Smooth muscle cell (in vitro differentiated cells): ENCODE measurements around the gene RNF227. TPM values are rescaled to one million over a fixed set of nuclear protein-coding genes. Genes with fewer than 3 reads are reported as not detected.

Source experiments
- DNase-seq: peaks from one replicate; lab custom pipeline; 2025; ENCODE audit not compliant: unreplicated experiment; lab: John Stamatoyannopoulos, UW
- H2AFZ ChIP-seq: fragments of 200-600 bp; sonication (generic); 2 replicates; pipeline ENCODE4 v1.6.0; 2016; ENCODE audit warnings: antibody characterized with exemption, low read depth, mild to moderate bottlenecking
- H3F3A ChIP-seq: fragments of 200-600 bp; sonication (generic); 2 replicates; pipeline ENCODE4 v1.6.0; 2017; ENCODE audit warnings: antibody characterized with exemption, low read depth
- H3K27ac ChIP-seq: fragments of 200-600 bp; sonication (generic); 2 replicates; pipeline ENCODE4 v1.5.1; 2016; ENCODE audit warnings: low read depth, mild to moderate bottlenecking
- H3K27me3 ChIP-seq: fragments of 200-600 bp; sonication (generic); 2 replicates; pipeline ENCODE4 v1.6.1; 2016; ENCODE audit warnings: low read depth, mild to moderate bottlenecking
- H3K36me3 ChIP-seq: fragments of 200-600 bp; sonication (generic); 2 replicates; pipeline ENCODE4 v1.5.1; 2016; ENCODE audit warnings: low read depth
- H3K4me1 ChIP-seq: fragments of 200-600 bp; sonication (generic); 2 replicates; pipeline ENCODE4 v1.5.1; 2016; ENCODE audit warnings: low read depth
- H3K4me2 ChIP-seq: fragments of 200-600 bp; sonication (generic); 2 replicates; pipeline ENCODE4 v1.6.0; 2016; ENCODE audit warnings: mild to moderate bottlenecking
- H3K4me3 ChIP-seq: fragments of 200-600 bp; sonication (generic); 2 replicates; pipeline ENCODE4 v1.5.1; 2016; ENCODE audit warnings: mild to moderate bottlenecking
- H3K79me2 ChIP-seq: fragments of 200-600 bp; sonication (generic); 2 replicates; pipeline ENCODE4 v1.6.0; 2016; ENCODE audit warnings: low read depth, mild to moderate bottlenecking
- H3K9ac ChIP-seq: fragments of 200-600 bp; sonication (generic); 2 replicates; pipeline ENCODE4 v1.6.0; 2016; ENCODE audit warnings: low read depth
- H3K9me3 ChIP-seq: fragments of 200-600 bp; sonication (generic); replicated peaks from 2 replicates; pipeline ENCODE4 v1.5.1; 2016; ENCODE audit warnings: low read depth
- H4K20me1 ChIP-seq: fragments of 200-600 bp; sonication (generic); 2 replicates; pipeline ENCODE4 v1.6.0; 2016; ENCODE audit warnings: low read depth
- CTCF ChIP-seq: fragments of 200-600 bp; sonication (generic); IDR thresholded peaks from 2 replicates; pipeline ENCODE4 v1.5.1; 2017; ENCODE audit warnings: borderline replicate concordance, mild to moderate bottlenecking, antibody characterized with exemption; ENCODE audit not compliant: insufficient read depth, poor library complexity, severe bottlenecking
- WGBS: methylation state at CpG from one replicate; pipeline ENCODE4 v1.1.7; 2016; ENCODE audit warnings: low lambda C conversion rate; 5-methylcytosine and 5-hydroxymethylcytosine counted together
- polyA plus RNA-seq: library from polyadenylated mRNA; unstranded; fragments of >200 nt; fragmentation: Nextera tagmentation; extraction: Ambion mirVana; gene quantifications from 2 replicates; pipeline ENCODE4 v1.2.1, GENCODE V29; 2016
- total RNA-seq: library from RNA; depleted of rRNA; stranded (reverse); fragments of >200 nt; gene quantifications from 2 replicates; pipeline ENCODE4 v1.2.3, GENCODE V29; 2014

RNF227 gene
- total and polyA plus RNA-seq, 2 experiments from 2014 or later: 3.4 to 3.5 TPM

- Histone ChIP-seq H4K20me1 (no peaks in the 10 kb centered on the region), H3K27ac (no peak overlapping the region), H2AFZ (no peak overlapping the region), H3K4me3 (no peak overlapping the region), H3K9me3 (no peaks in the 10 kb centered on the region), H3K27me3 (no peaks in the 10 kb centered on the region), H3K4me1 (no peaks in the 10 kb centered on the region), H3K9ac (no peak overlapping the region), H3F3A (peaks cover 4% of the 10 kb centered on the region), H3K4me2 (no peak overlapping the region), H3K79me2 (no peaks in the 10 kb centered on the region), H3K36me3 (peaks cover 3% of the 10 kb centered on the region)
- DNase-seq: no peak
- 98% methylated on average over 13 of the region's 13 CpGs for WGBS
- TF ChIP-seq CTCF: no peak
Observed at GRCh38 chr17:7910711-7911110, 5.4 kb downstream of the RNF227 start.

- Histone ChIP-seq H3K4me3 (no peak overlapping the region), H3K27ac (no peak overlapping the region), H3K27me3 (no peaks in the 10 kb centered on the region), H3F3A (peaks cover 4% of the 10 kb centered on the region), H2AFZ (no peak overlapping the region), H3K4me2 (no peak overlapping the region), H3K79me2 (no peaks in the 10 kb centered on the region), H3K4me1 (no peaks in the 10 kb centered on the region), H4K20me1 (no peaks in the 10 kb centered on the region), H3K36me3 (peaks cover 3% of the 10 kb centered on the region), H3K9ac (no peak overlapping the region), H3K9me3 (no peaks in the 10 kb centered on the region)
- DNase-seq: no peak
- 97% methylated on average over 15 of the region's 15 CpGs for WGBS
- no peak for TF ChIP-seq CTCF
Observed at GRCh38 chr17:7910281-7910680, 5.8 kb downstream of the RNF227 start.

- Histone ChIP-seq H3K4me2 (no peak overlapping the region), H3K27ac (no peak overlapping the region), H3K36me3 (peaks cover 3% of the 10 kb centered on the region), H3K4me1 (peaks cover 1% of the 10 kb centered on the region), H3K79me2 (no peaks in the 10 kb centered on the region), H3F3A (peaks cover 4% of the 10 kb centered on the region), H3K9me3 (no peaks in the 10 kb centered on the region), H3K9ac (no peak overlapping the region), H3K27me3 (no peaks in the 10 kb centered on the region), H3K4me3 (no peak overlapping the region), H2AFZ (no peak overlapping the region), H4K20me1 (no peaks in the 10 kb centered on the region)
- no peak for DNase-seq
- WGBS: 98% methylated on average over 27 of the region's 29 CpGs
- no peak for TF ChIP-seq CTCF
Observed at GRCh38 chr17:7909089-7909488, 7.0 kb downstream of the RNF227 start.
